Measurements from ENCODE around the gene CAMTA1. TPM values are rescaled to one million over a fixed set of nuclear protein-coding genes. Genes with fewer than 3 reads are reported as not detected.

The CAMTA1 gene
- total RNA-seq, 1 donor from 2014 or later: 62.9 TPM

DNA sequence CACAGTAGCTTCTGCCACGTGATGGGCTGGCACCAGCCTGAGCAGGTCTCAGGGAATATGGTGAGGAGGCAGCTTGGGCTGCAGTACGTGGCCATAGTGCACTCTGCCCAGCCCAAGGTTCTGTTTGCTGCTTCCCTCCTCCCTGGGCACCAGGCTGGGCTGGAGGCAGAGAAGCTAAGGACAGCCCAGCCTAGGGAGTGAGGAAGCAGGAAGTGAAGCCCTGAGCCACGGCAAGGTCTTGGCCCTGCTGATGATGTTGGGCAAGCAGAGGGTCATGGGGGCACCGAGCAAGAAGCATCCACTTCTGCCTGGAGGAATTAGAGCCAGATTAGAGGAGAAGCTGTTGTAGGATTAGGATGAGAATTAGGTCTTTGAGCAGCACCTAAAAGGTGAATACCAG lies 659.1 kb downstream of the CAMTA1 start:
- DNase-seq (ENCODE audit: extremely low spot score in 2 of 2): no peak
- H3K4me3 ChIP-seq: no peak overlapping the region
- TF ChIP-seq POLR2A (IDR thresholded peaks at IDR 0.05): no peak
- no peak for TF ChIP-seq POLR2AphosphoS5 (IDR thresholded peaks at IDR 0.05; ENCODE audit: insufficient read depth in 1 of 2, low read depth in 1 of 2)
- no peak for TF ChIP-seq CTCF (IDR thresholded peaks at IDR 0.05)
- no peaks in the 10 kb centered on the region for H3K4me1 ChIP-seq
- H3K9me3 ChIP-seq: no peaks in the 10 kb centered on the region
- no peaks in the 10 kb centered on the region for H3K36me3 ChIP-seq
- H3K27me3 ChIP-seq: no peaks in the 10 kb centered on the region
- intact Hi-C loops (cut with DNase I): no loop called here
- no peak overlapping the region for H3K27ac ChIP-seq

DNA sequence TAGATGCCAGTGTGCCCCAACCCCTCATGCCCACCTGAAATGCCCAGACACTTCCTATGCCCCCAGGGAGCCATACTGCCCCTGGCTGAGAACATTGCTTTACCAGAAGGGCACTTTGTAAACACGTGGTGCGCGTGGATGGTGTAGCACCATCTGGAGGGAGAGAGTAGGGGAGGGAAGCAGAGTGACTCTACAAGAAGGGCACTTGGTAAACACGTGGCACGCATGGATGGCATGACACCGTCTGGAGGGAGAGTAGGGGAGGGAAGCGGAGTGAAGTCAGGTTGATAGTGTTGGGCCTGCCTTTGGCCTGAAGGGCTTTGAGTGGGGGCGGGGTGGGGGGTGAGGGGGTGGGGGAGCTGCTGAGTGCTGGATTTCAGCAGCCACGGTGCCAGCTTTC lies 661.8 kb downstream of the CAMTA1 start:
- Histone ChIP-seq H3K9me3 (no peaks in the 10 kb centered on the region), H3K4me1 (no peaks in the 10 kb centered on the region)
- intact Hi-C loops (cut with DNase I): no loop called here

GRCh38 chr1:7447736-7448135 lies 662.5 kb downstream of the CAMTA1 start:
- Histone ChIP-seq H3K4me3 (no peak overlapping the region), H3K27ac (no peak overlapping the region), H3K27me3 (no peaks in the 10 kb centered on the region), H3K4me1 (no peaks in the 10 kb centered on the region), H3K9me3 (no peaks in the 10 kb centered on the region), H3K36me3 (no peaks in the 10 kb centered on the region)
- intact Hi-C loops (cut with DNase I): no loop called here
- no peak for DNase-seq (ENCODE audit: extremely low spot score in 2 of 2)
- TF ChIP-seq POLR2AphosphoS5 (IDR thresholded peaks at IDR 0.05; ENCODE audit: insufficient read depth in 1 of 2, low read depth in 1 of 2): no peak
- no peak for TF ChIP-seq CTCF (IDR thresholded peaks at IDR 0.05)
- no peak for TF ChIP-seq POLR2A (IDR thresholded peaks at IDR 0.05)

More for the DNA sequence above, 661.8 kb downstream of the CAMTA1 start:
- Histone ChIP-seq H3K27me3 (no peaks in the 10 kb centered on the region), H3K27ac (no peak overlapping the region), H3K36me3 (no peaks in the 10 kb centered on the region), H3K4me3 (no peak overlapping the region)
- TF ChIP-seq POLR2AphosphoS5 (IDR thresholded peaks at IDR 0.05; ENCODE audit: insufficient read depth in 1 of 2, low read depth in 1 of 2) (no peak), POLR2A (IDR thresholded peaks at IDR 0.05) (no peak), CTCF (IDR thresholded peaks at IDR 0.05) (no peak)
- DNase-seq (ENCODE audit: extremely low spot score in 2 of 2): no peak

DNA sequence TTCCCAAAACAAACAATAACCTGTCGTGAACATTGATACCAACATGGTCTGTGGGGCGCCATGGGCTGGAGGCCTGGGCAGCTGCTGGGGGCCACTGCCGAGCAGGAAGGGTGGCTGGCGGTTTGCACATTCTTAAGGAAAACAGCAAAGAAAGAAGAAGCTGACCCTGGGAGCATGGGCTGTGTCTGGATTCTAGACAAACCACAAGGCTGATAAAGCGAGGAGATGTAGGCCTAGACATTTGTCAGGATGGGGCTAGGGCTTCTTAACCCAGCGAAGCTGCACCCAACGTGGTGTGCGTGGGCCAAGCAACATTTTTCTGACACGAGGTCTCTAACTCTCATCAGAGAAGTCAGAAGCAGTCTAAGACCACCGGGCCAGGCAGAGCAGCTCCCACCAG lies 663.7 kb downstream of the CAMTA1 start:
- intact Hi-C loops (cut with DNase I): no loop called here
- no peak for TF ChIP-seq POLR2AphosphoS5 (IDR thresholded peaks at IDR 0.05; ENCODE audit: insufficient read depth in 1 of 2, low read depth in 1 of 2)
- TF ChIP-seq CTCF (IDR thresholded peaks at IDR 0.05): no peak
- no peak for TF ChIP-seq POLR2A (IDR thresholded peaks at IDR 0.05)
- no peaks in the 10 kb centered on the region for H3K9me3 ChIP-seq

GRCh38 chr1:7449750-7450149 lies 664.5 kb downstream of the CAMTA1 start:
- Histone ChIP-seq H3K9me3 (no peaks in the 10 kb centered on the region), H3K27me3 (no peaks in the 10 kb centered on the region), H3K4me1 (peaks cover 10% of the 10 kb centered on the region), H3K27ac (no peak overlapping the region), H3K4me3 (no peak overlapping the region), H3K36me3 (no peaks in the 10 kb centered on the region)
- no peak for DNase-seq (ENCODE audit: extremely low spot score in 2 of 2)
- TF ChIP-seq CTCF (IDR thresholded peaks at IDR 0.05) (no peak), POLR2A (IDR thresholded peaks at IDR 0.05) (no peak), POLR2AphosphoS5 (IDR thresholded peaks at IDR 0.05; ENCODE audit: insufficient read depth in 1 of 2, low read depth in 1 of 2) (no peak)
- intact Hi-C loops (cut with DNase I): no loop called here

More for the DNA sequence above, 663.7 kb downstream of the CAMTA1 start:
- H3K36me3 ChIP-seq: no peaks in the 10 kb centered on the region
- H3K4me1 ChIP-seq: peaks cover 2% of the 10 kb centered on the region
- H3K4me3 ChIP-seq: no peak overlapping the region
- H3K27ac ChIP-seq: no peak overlapping the region
- no peaks in the 10 kb centered on the region for H3K27me3 ChIP-seq
- DNase-seq (ENCODE audit: extremely low spot score in 2 of 2): no peak
